HEK293T (cell line): ENCODE measurements around the gene RPL36AL.

ENCODE experiments used
- FOXA1 ChIP-seq: fragments of 450-650 bp; IDR thresholded peaks from 2 replicates; pipeline ENCODE4 v1.6.1; 2016; ENCODE audit warnings: mild to moderate bottlenecking
- FOXK2 ChIP-seq: fragments of 450-650 bp; IDR thresholded peaks from 2 replicates; pipeline ENCODE4 v1.6.1; 2016; ENCODE audit warnings: mild to moderate bottlenecking
- FOXM1 ChIP-seq: fragments of 450-650 bp; IDR thresholded peaks from 2 replicates; pipeline ENCODE4 v1.6.1; 2017; ENCODE audit warnings: mild to moderate bottlenecking, borderline replicate concordance
- SP1 ChIP-seq: fragments of 450-650 bp; IDR thresholded peaks from 2 replicates; pipeline ENCODE4 v1.6.1; 2017
- SUZ12 ChIP-seq: fragments of 450-650 bp; IDR thresholded peaks from 2 replicates; pipeline ENCODE4 v1.6.1; 2016; ENCODE audit warnings: mild to moderate bottlenecking
- TARDBP ChIP-seq: fragments of 450-650 bp; IDR thresholded peaks from 2 replicates; pipeline ENCODE4 v1.6.1; 2016
- ZNF384 ChIP-seq: fragments of 450-650 bp; IDR thresholded peaks from 2 replicates; pipeline ENCODE4 v1.6.1; 2016

GRCh38 chr14:49641697-49642129 lies 21.3 kb upstream of the RPL36AL start:
- TF ChIP-seq FOXM1 = no peak
- TF ChIP-seq SUZ12 = no peak
- no peak for TF ChIP-seq TARDBP
- TF ChIP-seq SP1 = no peak
- TF ChIP-seq FOXK2 = no peak
- TF ChIP-seq ZNF384 = no peak
- no peak for TF ChIP-seq FOXA1
